22Rv1 (cell line): ENCODE data around the gene USP2.

ENCODE experiments used
- ZFX ChIP-seq: fragments of 450-650 bp; IDR thresholded peaks from 2 replicates; pipeline ENCODE4 v1.6.1; 2017; ENCODE audit warnings: antibody characterized with exemption, borderline replicate concordance
- TF ChIP-seq, protein P1 (sequence below): fragments of 450-650 bp; IDR thresholded peaks from 2 replicates; pipeline ENCODE4 v1.5.1; 2017; ENCODE audit warnings: mild to moderate bottlenecking

DNA sequence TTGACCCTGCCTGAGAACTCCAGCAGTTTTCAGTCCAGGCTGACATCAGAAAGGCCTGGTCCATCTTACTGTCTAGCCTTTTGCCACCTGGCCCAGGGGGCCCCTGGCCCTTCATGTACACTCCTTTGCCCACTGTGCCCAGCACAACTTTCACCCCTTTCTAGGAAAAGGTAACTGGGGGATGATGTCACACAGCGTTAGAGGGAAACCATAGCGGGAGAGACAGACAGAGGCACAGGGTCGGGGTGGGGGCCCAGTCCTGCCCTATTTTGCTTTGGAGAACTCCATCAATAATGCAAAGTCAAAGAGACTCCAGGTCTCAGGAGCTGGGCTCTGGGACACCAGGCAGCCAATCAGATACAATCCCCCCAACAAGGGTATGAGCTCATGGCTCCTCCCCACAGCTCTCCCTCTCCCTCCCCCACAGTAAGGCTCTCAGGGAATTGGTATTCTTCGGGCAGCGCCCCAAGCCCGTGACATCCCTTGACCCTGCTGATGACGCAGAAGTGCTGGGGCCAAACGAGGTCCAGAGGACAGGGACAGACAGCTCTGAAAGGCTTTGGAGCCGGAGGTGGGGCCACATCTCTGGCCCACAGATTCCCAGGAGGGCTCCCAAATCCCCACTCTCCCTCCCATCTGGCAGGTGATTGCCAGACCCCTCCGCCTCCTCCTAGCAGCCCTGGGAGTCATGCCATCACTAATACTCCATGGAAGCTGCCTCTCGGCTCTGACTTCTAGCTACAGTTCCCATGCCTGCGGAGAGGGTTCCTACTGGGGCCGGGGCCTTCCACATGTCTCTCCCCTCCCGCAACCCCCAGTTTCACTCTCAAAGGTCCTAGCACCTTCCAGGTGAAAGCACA lies 5.9 kb downstream of the USP2 start:
- TF ChIP-seq, protein P1, sequence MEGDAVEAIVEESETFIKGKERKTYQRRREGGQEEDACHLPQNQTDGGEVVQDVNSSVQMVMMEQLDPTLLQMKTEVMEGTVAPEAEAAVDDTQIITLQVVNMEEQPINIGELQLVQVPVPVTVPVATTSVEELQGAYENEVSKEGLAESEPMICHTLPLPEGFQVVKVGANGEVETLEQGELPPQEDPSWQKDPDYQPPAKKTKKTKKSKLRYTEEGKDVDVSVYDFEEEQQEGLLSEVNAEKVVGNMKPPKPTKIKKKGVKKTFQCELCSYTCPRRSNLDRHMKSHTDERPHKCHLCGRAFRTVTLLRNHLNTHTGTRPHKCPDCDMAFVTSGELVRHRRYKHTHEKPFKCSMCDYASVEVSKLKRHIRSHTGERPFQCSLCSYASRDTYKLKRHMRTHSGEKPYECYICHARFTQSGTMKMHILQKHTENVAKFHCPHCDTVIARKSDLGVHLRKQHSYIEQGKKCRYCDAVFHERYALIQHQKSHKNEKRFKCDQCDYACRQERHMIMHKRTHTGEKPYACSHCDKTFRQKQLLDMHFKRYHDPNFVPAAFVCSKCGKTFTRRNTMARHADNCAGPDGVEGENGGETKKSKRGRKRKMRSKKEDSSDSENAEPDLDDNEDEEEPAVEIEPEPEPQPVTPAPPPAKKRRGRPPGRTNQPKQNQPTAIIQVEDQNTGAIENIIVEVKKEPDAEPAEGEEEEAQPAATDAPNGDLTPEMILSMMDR, result no peak
- no peak for TF ChIP-seq ZFX
